Measurements from ENCODE around the gene LCK. TPM values are rescaled to one million over a fixed set of nuclear protein-coding genes. Genes with fewer than 3 reads are reported as not detected.

Gene LCK
- polyA plus RNA-seq, 3 donors = 0.15 to 2.2 (median 1.7) TPM

DNA sequence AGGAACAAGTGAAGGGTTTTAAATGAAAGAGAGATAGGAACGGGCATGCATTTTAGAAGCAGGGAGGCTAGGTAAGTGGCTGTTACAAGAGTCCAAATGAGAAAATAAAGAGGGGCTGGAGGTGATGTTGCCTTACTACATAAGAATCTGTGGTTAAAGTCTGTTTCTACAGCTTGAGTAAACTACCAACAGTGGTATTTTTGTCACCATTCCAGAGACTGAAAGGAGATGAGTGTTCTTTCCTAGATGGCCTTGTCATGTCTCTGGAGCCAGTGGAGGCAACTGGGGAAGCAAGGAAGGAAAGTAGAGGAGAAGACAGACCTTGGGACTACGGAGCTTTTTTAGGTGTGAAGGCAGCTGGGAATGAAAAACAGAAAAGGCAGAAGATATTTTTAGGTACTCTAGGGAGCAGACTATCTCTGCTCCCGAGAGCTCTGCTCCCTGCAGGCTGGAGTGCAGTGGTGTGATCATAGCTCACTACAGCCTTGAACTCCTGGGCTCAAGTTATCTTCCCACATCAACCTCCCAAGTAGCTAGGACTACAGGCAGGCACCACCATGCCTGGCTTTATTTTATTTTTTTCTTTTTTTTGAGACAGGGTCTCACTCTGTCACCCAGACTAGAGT, 53.0 kb downstream of the LCK start:
- WGBS (ENCODE audit: insufficient coverage) = 100% methylated on average over 1 of the region's 3 CpGs
- no peaks in the 10 kb centered on the region for H3K4me1 Mint-ChIP-seq
- no peak overlapping the region for H2AFZ ChIP-seq (ENCODE audit: insufficient read depth, low read depth, low read length, poor library complexity, severe bottlenecking)

GRCh38 chr1:32305310-32305709, 54.2 kb downstream of the LCK start:
- Histone ChIP-seq H3K36me3 (replicated peaks in 1 of 2; ENCODE audit: control insufficient read depth in 1 of 2, insufficient read depth in 2 of 2, low read length in 2 of 2) (peaks cover 41 to 82% of the 10 kb centered on the region in 2 donors), H3K79me2 (ENCODE audit: insufficient read depth, low read length) (peaks cover 74% of the 10 kb centered on the region), H3K27me3 (ENCODE audit: control insufficient read depth in 2 of 2, insufficient read depth in 2 of 2, low read length in 2 of 2) (no peaks in the 10 kb centered on the region), H3K27ac (ENCODE audit: low read depth in 1 of 2, low read length in 2 of 2) (no peak overlapping the region), H4K20me1 (ENCODE audit: insufficient read depth, low read length) (peaks cover 78% of the 10 kb centered on the region), H3K9ac (ENCODE audit: insufficient read depth, low read length, poor library complexity, severe bottlenecking) (no peak overlapping the region), H3K9me3 (replicated peaks in 1 of 2; ENCODE audit: control insufficient read depth in 1 of 2, insufficient read depth in 1 of 2, low read length in 2 of 2) (no peaks in the 10 kb centered on the region), H3K4me3 (replicated peaks in 1 of 3; ENCODE audit: low read depth in 2 of 3, low read length in 3 of 3) (no peak overlapping the region), H3K4me2 (replicated peaks; ENCODE audit: extremely low read depth, low read length, poor library complexity, severe bottlenecking) (no peak overlapping the region), H3K4me1 (ENCODE audit: control insufficient read depth in 1 of 2, insufficient read depth in 2 of 2, low read length in 2 of 2) (no peaks in the 10 kb centered on the region), H2AFZ (ENCODE audit: insufficient read depth, low read depth, low read length, poor library complexity, severe bottlenecking) (no peak overlapping the region)
- intact Hi-C loops (cut with micrococcal nuclease) = no loop called here
- Mint-ChIP-seq H3K4me1 (peaks cover 2% of the 10 kb centered on the region), H3K9me3 (peaks cover 0 to 10% (median 0%) of the 10 kb centered on the region in 7 donors), H3K4me3 (no peak overlapping the region), H3K27me3 (ENCODE audit: low read depth in 3 of 3) (no peaks in the 10 kb centered on the region), H3K27ac (no peak overlapping the region), H3K36me3 (peaks cover 50 to 70% of the 10 kb centered on the region in 2 donors)
- WGBS (ENCODE audit: insufficient coverage) = no CpG with 5 or more reads among the region's 2 CpGs
- TF ChIP-seq, protein P1, sequence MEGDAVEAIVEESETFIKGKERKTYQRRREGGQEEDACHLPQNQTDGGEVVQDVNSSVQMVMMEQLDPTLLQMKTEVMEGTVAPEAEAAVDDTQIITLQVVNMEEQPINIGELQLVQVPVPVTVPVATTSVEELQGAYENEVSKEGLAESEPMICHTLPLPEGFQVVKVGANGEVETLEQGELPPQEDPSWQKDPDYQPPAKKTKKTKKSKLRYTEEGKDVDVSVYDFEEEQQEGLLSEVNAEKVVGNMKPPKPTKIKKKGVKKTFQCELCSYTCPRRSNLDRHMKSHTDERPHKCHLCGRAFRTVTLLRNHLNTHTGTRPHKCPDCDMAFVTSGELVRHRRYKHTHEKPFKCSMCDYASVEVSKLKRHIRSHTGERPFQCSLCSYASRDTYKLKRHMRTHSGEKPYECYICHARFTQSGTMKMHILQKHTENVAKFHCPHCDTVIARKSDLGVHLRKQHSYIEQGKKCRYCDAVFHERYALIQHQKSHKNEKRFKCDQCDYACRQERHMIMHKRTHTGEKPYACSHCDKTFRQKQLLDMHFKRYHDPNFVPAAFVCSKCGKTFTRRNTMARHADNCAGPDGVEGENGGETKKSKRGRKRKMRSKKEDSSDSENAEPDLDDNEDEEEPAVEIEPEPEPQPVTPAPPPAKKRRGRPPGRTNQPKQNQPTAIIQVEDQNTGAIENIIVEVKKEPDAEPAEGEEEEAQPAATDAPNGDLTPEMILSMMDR (IDR thresholded peaks at IDR 0.05) = no peak
- no peak for DNase-seq

More for the DNA sequence above, 53.0 kb downstream of the LCK start:
- no peaks in the 10 kb centered on the region for H3K9me3 ChIP-seq (replicated peaks in 1 of 2; ENCODE audit: control insufficient read depth in 1 of 2, insufficient read depth in 1 of 2, low read length in 2 of 2)
- peak overlapping the region in 1 of 7 donors; percentile 32 for H3K27ac Mint-ChIP-seq
- H4K20me1 ChIP-seq (ENCODE audit: insufficient read depth, low read length) = peaks cover 78% of the 10 kb centered on the region
- no peak overlapping the region for H3K4me3 ChIP-seq (replicated peaks in 1 of 3; ENCODE audit: low read depth in 2 of 3, low read length in 3 of 3)
- DNase-seq = no peak
- H3K79me2 ChIP-seq (ENCODE audit: insufficient read depth, low read length) = peaks cover 74% of the 10 kb centered on the region
- TF ChIP-seq, protein P1 (IDR thresholded peaks at IDR 0.05) = no peak
- no peak overlapping the region for H3K4me3 Mint-ChIP-seq
- H3K9ac ChIP-seq (ENCODE audit: insufficient read depth, low read length, poor library complexity, severe bottlenecking) = no peak overlapping the region
- no peak overlapping the region for H3K4me2 ChIP-seq (replicated peaks; ENCODE audit: extremely low read depth, low read length, poor library complexity, severe bottlenecking)
- H3K4me1 ChIP-seq (ENCODE audit: control insufficient read depth in 1 of 2, insufficient read depth in 2 of 2, low read length in 2 of 2) = no peaks in the 10 kb centered on the region
- peaks cover 41 to 78% of the 10 kb centered on the region in 2 donors for H3K36me3 ChIP-seq (replicated peaks in 1 of 2; ENCODE audit: control insufficient read depth in 1 of 2, insufficient read depth in 2 of 2, low read length in 2 of 2)
- no peak overlapping the region for H3K27ac ChIP-seq (ENCODE audit: low read depth in 1 of 2, low read length in 2 of 2)
- H3K36me3 Mint-ChIP-seq = peaks cover 46 to 73% of the 10 kb centered on the region in 2 donors
- intact Hi-C loops (cut with micrococcal nuclease) = no loop called here
- H3K27me3 Mint-ChIP-seq (ENCODE audit: low read depth in 3 of 3) = no peaks in the 10 kb centered on the region
- H3K27me3 ChIP-seq (ENCODE audit: control insufficient read depth in 2 of 2, insufficient read depth in 2 of 2, low read length in 2 of 2) = no peaks in the 10 kb centered on the region
- H3K9me3 Mint-ChIP-seq = peaks cover 0 to 10% (median 0%) of the 10 kb centered on the region in 7 donors
